Measurements from ENCODE around the gene TMEM126A.
"Not testable (repeated sequence)": the region's sequence is repeated elsewhere in the genome, so short reads cannot be mapped to it uniquely, and the experiment has no call there.

The TMEM126A gene

GRCh38 chr11:85658180-85658579, 10.4 kb downstream of the TMEM126A start:
- H3K27ac ChIP-seq (ENCODE audit: low read depth, low read length): no peak overlapping the region
- H3K9ac ChIP-seq (ENCODE audit: low read depth, low read length): no peak overlapping the region
- H3K27me3 ChIP-seq (ENCODE audit: control insufficient read depth, insufficient read depth, low read length): no peaks in the 10 kb centered on the region
- H3K36me3 ChIP-seq (ENCODE audit: control insufficient read depth, insufficient read depth, low read length): peaks cover 91% of the 10 kb centered on the region
- peaks cover 10% of the 10 kb centered on the region; the same call in 1 of the 2 replicates for H3K4me1 ChIP-seq (ENCODE audit: control insufficient read depth, insufficient read depth, low read length)
- no peak overlapping the region for H3K4me3 ChIP-seq (ENCODE audit: low read depth, low read length)
- no peaks in the 10 kb centered on the region for H3K9me3 ChIP-seq (ENCODE audit: control insufficient read depth, insufficient read depth, low read length)

- Histone ChIP-seq H3K27ac (ENCODE audit: low read depth, low read length) (no peak overlapping the region), H3K27me3 (ENCODE audit: control insufficient read depth, insufficient read depth, low read length) (no peaks in the 10 kb centered on the region), H3K36me3 (ENCODE audit: control insufficient read depth, insufficient read depth, low read length) (peaks cover 62% of the 10 kb centered on the region), H3K4me3 (ENCODE audit: low read depth, low read length) (peak overlapping the region; percentile 96), H3K9ac (ENCODE audit: low read depth, low read length) (no peak overlapping the region), H3K9me3 (ENCODE audit: control insufficient read depth, insufficient read depth, low read length) (no peaks in the 10 kb centered on the region), H3K4me1 (ENCODE audit: control insufficient read depth, insufficient read depth, low read length) (peaks cover 20% of the 10 kb centered on the region)
Measured at GRCh38 chr11:85661972-85662664, 14.4 kb downstream of the TMEM126A start.

GRCh38 chr11:85663080-85663752, 15.4 kb downstream of the TMEM126A start:
- H3K27me3 ChIP-seq (ENCODE audit: control insufficient read depth, insufficient read depth, low read length): no peaks in the 10 kb centered on the region
- H3K4me1 ChIP-seq (ENCODE audit: control insufficient read depth, insufficient read depth, low read length): peaks cover 20% of the 10 kb centered on the region
- no peaks in the 10 kb centered on the region for H3K9me3 ChIP-seq (ENCODE audit: control insufficient read depth, insufficient read depth, low read length)
- peaks cover 52% of the 10 kb centered on the region for H3K36me3 ChIP-seq (ENCODE audit: control insufficient read depth, insufficient read depth, low read length)
- H3K9ac ChIP-seq (ENCODE audit: low read depth, low read length): peak overlapping the region; percentile 93
- no peak overlapping the region for H3K27ac ChIP-seq (ENCODE audit: low read depth, low read length)
- H3K4me3 ChIP-seq (ENCODE audit: low read depth, low read length): peak overlapping the region; percentile 96

- Histone ChIP-seq H3K9me3 (ENCODE audit: control insufficient read depth, insufficient read depth, low read length) (no peaks in the 10 kb centered on the region), H3K9ac (ENCODE audit: low read depth, low read length) (peak overlapping the region; percentile 93), H3K4me3 (ENCODE audit: low read depth, low read length) (peak overlapping the region; percentile 96), H3K4me1 (ENCODE audit: control insufficient read depth, insufficient read depth, low read length) (peaks cover 20% of the 10 kb centered on the region), H3K27me3 (ENCODE audit: control insufficient read depth, insufficient read depth, low read length) (no peaks in the 10 kb centered on the region), H3K36me3 (ENCODE audit: control insufficient read depth, insufficient read depth, low read length) (peaks cover 44% of the 10 kb centered on the region), H3K27ac (ENCODE audit: low read depth, low read length) (peak overlapping the region; percentile 98)
Measured at GRCh38 chr11:85663753-85664614, 16.2 kb downstream of the TMEM126A start.

- Histone ChIP-seq H3K4me3 (ENCODE audit: low read depth, low read length) (peak within 1 kb of the TSS; percentile 96), H3K36me3 (ENCODE audit: control insufficient read depth, insufficient read depth, low read length) (peaks cover 35% of the 10 kb centered on the region), H3K4me1 (ENCODE audit: control insufficient read depth, insufficient read depth, low read length) (peaks cover 18% of the 10 kb centered on the region), H3K27ac (ENCODE audit: low read depth, low read length) (peak within 1 kb of the TSS; percentile 98), H3K9me3 (ENCODE audit: control insufficient read depth, insufficient read depth, low read length) (no peaks in the 10 kb centered on the region), H3K9ac (ENCODE audit: low read depth, low read length) (peak within 1 kb of the TSS; percentile 93), H3K27me3 (ENCODE audit: control insufficient read depth, insufficient read depth, low read length) (no peaks in the 10 kb centered on the region)
Measured at GRCh38 chr11:85664615-85665481, 17.1 kb downstream of the TMEM126A start, which contains the start of gene CREBZF. Gene CREBZF (minus strand): TSS chr11:85665129. CDS start chr11:85664875, 254 bp downstream.

GRCh38 chr11:85665733-85666132, 18.0 kb downstream of the TMEM126A start:
- Histone ChIP-seq H3K9me3 (ENCODE audit: control insufficient read depth, insufficient read depth, low read length) (no peaks in the 10 kb centered on the region), H3K9ac (ENCODE audit: low read depth, low read length) (peak overlapping the region; percentile 93; the same call in 1 of the 2 replicates), H3K4me3 (ENCODE audit: low read depth, low read length) (peak overlapping the region; percentile 96), H3K4me1 (ENCODE audit: control insufficient read depth, insufficient read depth, low read length) (peaks cover 17% of the 10 kb centered on the region), H3K27me3 (ENCODE audit: control insufficient read depth, insufficient read depth, low read length) (no peaks in the 10 kb centered on the region), H3K36me3 (ENCODE audit: control insufficient read depth, insufficient read depth, low read length) (peaks cover 26% of the 10 kb centered on the region), H3K27ac (ENCODE audit: low read depth, low read length) (peak overlapping the region; percentile 98)

GRCh38 chr11:85666687-85667086, 18.9 kb downstream of the TMEM126A start:
- no peak overlapping the region for H3K27ac ChIP-seq (ENCODE audit: low read depth, low read length)
- H3K27me3 ChIP-seq (ENCODE audit: control insufficient read depth, insufficient read depth, low read length): no peaks in the 10 kb centered on the region
- H3K9me3 ChIP-seq (ENCODE audit: control insufficient read depth, insufficient read depth, low read length): no peaks in the 10 kb centered on the region
- peaks cover 17% of the 10 kb centered on the region for H3K36me3 ChIP-seq (ENCODE audit: control insufficient read depth, insufficient read depth, low read length)
- H3K4me3 ChIP-seq (ENCODE audit: low read depth, low read length): no peak overlapping the region
- no peak overlapping the region for H3K9ac ChIP-seq (ENCODE audit: low read depth, low read length)
- H3K4me1 ChIP-seq (ENCODE audit: control insufficient read depth, insufficient read depth, low read length): peaks cover 10% of the 10 kb centered on the region

GRCh38 chr11:85668157-85668556, 20.4 kb downstream of the TMEM126A start:
- Histone ChIP-seq H3K9me3 (ENCODE audit: control insufficient read depth, insufficient read depth, low read length) (0 out of 2 replicates have a peak, but pooled peaks cover 6% of the 10 kb centered on the region), H3K27ac (ENCODE audit: low read depth, low read length) (no peak overlapping the region), H3K36me3 (ENCODE audit: control insufficient read depth, insufficient read depth, low read length) (peaks cover 4% of the 10 kb centered on the region; the same call in 1 of the 2 replicates), H3K9ac (ENCODE audit: low read depth, low read length) (no peak overlapping the region), H3K27me3 (ENCODE audit: control insufficient read depth, insufficient read depth, low read length) (peaks cover 3% of the 10 kb centered on the region; the same call in 1 of the 2 replicates), H3K4me3 (ENCODE audit: low read depth, low read length) (no peak overlapping the region), H3K4me1 (ENCODE audit: control insufficient read depth, insufficient read depth, low read length) (peaks cover 10% of the 10 kb centered on the region)

- not testable (repeated sequence) for H3K9ac ChIP-seq (ENCODE audit: low read depth, low read length); H3K36me3 ChIP-seq (ENCODE audit: control insufficient read depth, insufficient read depth, low read length); H3K27ac ChIP-seq (ENCODE audit: low read depth, low read length); H3K27me3 ChIP-seq (ENCODE audit: control insufficient read depth, insufficient read depth, low read length); H3K4me3 ChIP-seq (ENCODE audit: low read depth, low read length); H3K4me1 ChIP-seq (ENCODE audit: control insufficient read depth, insufficient read depth, low read length); H3K9me3 ChIP-seq (ENCODE audit: control insufficient read depth, insufficient read depth, low read length)
Measured at GRCh38 chr11:85670949-85671663, 23.3 kb downstream of the TMEM126A start.

Data from HUES48 (cell line).